GM12878 (cell line): ENCODE data around the gene PLRG1. TPM values are rescaled to one million over a fixed set of nuclear protein-coding genes. Genes with fewer than 3 reads are reported as not detected.

Experiments
- ATAC-seq: fragments of 200-7000 bp; cut with Tn5 transposase; 3 replicates; pipeline ENCODE4 v1.9.1; 2020; ENCODE audit warnings: mild to moderate bottlenecking, moderate library complexity
- BruUV-seq: library from RNA; stranded (reverse); fragments of 400-500 nt; replicated peaks from 2 replicates; lab custom pipeline; 2021; lab: Mats Ljungman, UMichigan
- CTCF ChIA-PET: fragments of 300-600 bp; sonication (Branson Sonifier 250); formaldehyde crosslinking; extraction: SDS; loops from one replicate; lab custom pipeline; 2021; ENCODE audit warnings: inconsistent platforms; lab: Yijun Ruan, JAX
- POLR2A ChIA-PET: fragments of 350-600 bp; formaldehyde crosslinking; extraction: SDS; loops from one replicate; lab custom pipeline; 2021; ENCODE audit warnings: inconsistent platforms; lab: Charles Lee
- RAD21 ChIA-PET: fragments of 300-600 bp; sonication (Branson Sonifier 250); formaldehyde crosslinking; loops from one replicate; lab custom pipeline; 2023; ENCODE audit warnings: antibody characterized with exemption; ENCODE audit not compliant: unreplicated experiment; lab: Charles Lee
- SMC1A ChIA-PET: fragments of 300-600 bp; sonication (Branson Sonifier 250); formaldehyde crosslinking; loops from one replicate; lab custom pipeline; 2023; ENCODE audit not compliant: unreplicated experiment, uncharacterized antibody; lab: Charles Lee
- DNase-seq: peaks from one replicate; pipeline ENCODE4 v3.0.0-alpha.2; 2011; ENCODE audit warnings: low read depth, low spot score
- FAIRE-seq: peaks from 3 replicates; lab custom pipeline; 2011; peaks lifted over from hg19 to GRCh38; lab: Jason Lieb, UNC
- H2AFZ ChIP-seq: 2 replicates; pipeline ENCODE4 v1.6.0; 2011; ENCODE audit warnings: low read depth, low read length, control low read depth; ENCODE audit not compliant: control insufficient read depth
- H3K27ac ChIP-seq: 2 replicates; pipeline ENCODE4 v1.5.1; 2011; ENCODE audit warnings: control low read depth; ENCODE audit not compliant: control insufficient read depth, insufficient read depth
- H3K27me3 ChIP-seq, 2 experiments: replicated peaks in 1 of 2; 2 replicates each; pipeline versions ENCODE4 v1.6.0 to v1.6.1; 2011; ENCODE audit warnings: low read length in 1 of 2; ENCODE audit not compliant: control insufficient read depth in 2 of 2, insufficient read depth in 2 of 2
- H3K36me3 ChIP-seq, 2 experiments: 2 replicates each; pipeline ENCODE4 v1.5.1; 2011; ENCODE audit warnings: low read length in 1 of 2; ENCODE audit not compliant: control insufficient read depth in 2 of 2, insufficient read depth in 2 of 2
- H3K4me1 ChIP-seq: 2 replicates; pipeline ENCODE4 v1.6.1; 2011; ENCODE audit warnings: mild to moderate bottlenecking, low read length, moderate library complexity, mixed read lengths; ENCODE audit not compliant: control insufficient read depth, insufficient read depth
- H3K4me2 ChIP-seq: 2 replicates; pipeline ENCODE4 v1.6.0; 2011; ENCODE audit warnings: control low read depth; ENCODE audit not compliant: control insufficient read depth, insufficient read depth
- H3K4me3 ChIP-seq: fragments of 200-600 bp; sonication (generic); 2 replicates; pipeline ENCODE4 v1.5.1; 2016
- H3K79me2 ChIP-seq: 2 replicates; pipeline ENCODE4 v1.6.0; 2011; ENCODE audit warnings: low read length; ENCODE audit not compliant: control insufficient read depth, insufficient read depth
- H3K9ac ChIP-seq: 2 replicates; pipeline ENCODE4 v1.8.0; 2011; ENCODE audit warnings: low read length, control low read depth, mixed read lengths; ENCODE audit not compliant: control insufficient read depth, insufficient read depth
- H3K9me3 ChIP-seq: replicated peaks from 3 replicates; pipeline ENCODE4 v1.5.1; 2011; ENCODE audit warnings: mild to moderate bottlenecking, low read length; ENCODE audit not compliant: control insufficient read depth, insufficient read depth
- H4K20me1 ChIP-seq: 2 replicates; pipeline ENCODE4 v1.6.0; 2011; ENCODE audit not compliant: control insufficient read depth, insufficient read depth
- ATF7 ChIP-seq: fragments of 450-650 bp; IDR thresholded peaks from 2 replicates; pipeline ENCODE4 v1.6.1; 2016; ENCODE audit warnings: low read depth, mild to moderate bottlenecking
- BCL11A ChIP-seq: IDR thresholded peaks from 2 replicates; pipeline ENCODE4 v1.6.1; 2011; ENCODE audit warnings: low read depth, low read length
- CBX3 ChIP-seq: fragments of 200-600 bp; sonication (generic); IDR thresholded peaks from 2 replicates; pipeline ENCODE4 v1.6.1; 2016; ENCODE audit warnings: low read depth, borderline replicate concordance
- EP300 ChIP-seq, 2 experiments: fragments of 150-350 bp in 1 of 2; IDR thresholded peaks; 2 replicates each; pipeline ENCODE4 v1.6.1; 2011 to 2012; ENCODE audit warnings: low read depth in 2 of 2, low read length in 2 of 2, borderline replicate concordance in 1 of 2, improper control_type of control experiment in 1 of 2, inconsistent platforms in 1 of 2; ENCODE audit not compliant: control insufficient read depth in 1 of 2
- GABPA ChIP-seq: IDR thresholded peaks from 2 replicates; pipeline ENCODE4 v1.6.1; 2014; ENCODE audit warnings: antibody characterized with exemption, low read depth, mild to moderate bottlenecking, inconsistent platforms
- HDAC6 ChIP-seq: fragments of 200-600 bp; sonication (generic); IDR thresholded peaks from one replicate; pipeline ENCODE4 v1.8.0; 2017; ENCODE audit warnings: antibody characterized with exemption; ENCODE audit not compliant: unreplicated experiment
- IKZF1 ChIP-seq: fragments of 450-650 bp; conservative IDR thresholded peaks from 2 replicates; pipeline ENCODE4 v1.6.1; 2017; ENCODE audit warnings: antibody characterized with exemption, mild to moderate bottlenecking
- IKZF2 ChIP-seq, 2 experiments: fragments of 450-650 bp; IDR thresholded peaks; 2 replicates each; pipeline ENCODE4 v1.6.1; 2017; ENCODE audit warnings: mild to moderate bottlenecking in 2 of 2, moderate library complexity in 2 of 2
- KDM1A ChIP-seq: fragments of 200-600 bp; sonication (generic); IDR thresholded peaks from 2 replicates; pipeline ENCODE4 v1.6.1; 2016; ENCODE audit warnings: borderline replicate concordance
- MTA2 ChIP-seq: fragments of 450-650 bp; IDR thresholded peaks from 2 replicates; pipeline ENCODE4 v1.6.1; 2016; ENCODE audit warnings: low read depth, mild to moderate bottlenecking, moderate library complexity
- MYB ChIP-seq: fragments of 150-350 bp; IDR thresholded peaks from 2 replicates; pipeline ENCODE4 v1.6.1; 2014; ENCODE audit warnings: mild to moderate bottlenecking, low read depth, low read length, borderline replicate concordance
- PAX8 ChIP-seq: fragments of 450-650 bp; IDR thresholded peaks from 2 replicates; pipeline ENCODE4 v1.6.1; 2017; ENCODE audit warnings: mild to moderate bottlenecking, moderate library complexity
- POU2F2 ChIP-seq: IDR thresholded peaks from 3 replicates; pipeline ENCODE4 v1.6.1; 2011; ENCODE audit warnings: low read depth, mild to moderate bottlenecking, low read length, borderline replicate concordance
- RAD21 ChIP-seq: IDR thresholded peaks from 2 replicates; pipeline ENCODE4 v1.6.1; 2011; ENCODE audit warnings: mild to moderate bottlenecking, low read depth, low read length, moderate library complexity; ENCODE audit not compliant: insufficient read depth
- RAD51 ChIP-seq: fragments of 450-650 bp; IDR thresholded peaks from 2 replicates; pipeline ENCODE4 v1.6.1; 2016; ENCODE audit warnings: moderate library complexity, mild to moderate bottlenecking, inconsistent platforms
- SIX5 ChIP-seq: IDR thresholded peaks from 2 replicates; pipeline ENCODE4 v1.6.1; 2011; ENCODE audit warnings: mild to moderate bottlenecking, low read depth, low read length, moderate library complexity; ENCODE audit not compliant: severe bottlenecking
- YBX1 ChIP-seq: fragments of 450-650 bp; IDR thresholded peaks from 2 replicates; pipeline ENCODE4 v1.6.1; 2016; ENCODE audit warnings: antibody characterized with exemption
- ZBTB33 ChIP-seq: fragments of 450-650 bp; IDR thresholded peaks from 2 replicates; pipeline ENCODE4 v1.6.1; 2017; ENCODE audit warnings: mild to moderate bottlenecking
- ZNF217 ChIP-seq: fragments of 450-650 bp; IDR thresholded peaks from 2 replicates; pipeline ENCODE4 v1.6.1; 2017; ENCODE audit warnings: antibody characterized with exemption, mild to moderate bottlenecking
- WGBS: methylation state at CpG from one replicate; pipeline ENCODE4 v1.1.6; 2016; ENCODE audit warnings: low lambda C conversion rate; ENCODE audit not compliant: insufficient replicate concordance, insufficient coverage; ENCODE audit errors: missing lambda C conversion rate; 5-methylcytosine and 5-hydroxymethylcytosine counted together
- in situ Hi-C: fragments of 300-500 bp; cut with MboI; formaldehyde crosslinking; loops from 9 replicates; pipeline ENCODE4 v1.14.3; 2018; ENCODE audit warnings: mixed read lengths
- intact Hi-C: fragments of 100-400 bp; cut with micrococcal nuclease; formaldehyde crosslinking; loops from one replicate; pipeline ENCODE4 v1.14.2; 2022; ENCODE audit not compliant: unreplicated experiment
- polyA plus RNA-seq, 11 experiments: library from polyadenylated mRNA; depleted of rRNA in 4 of 11; unstranded in 6 of 11; stranded (reverse) in 5 of 11; fragments of >200 nt; fragmentation: Nextera tagmentation in 4 of 11; fragmentation: Illumina TruSeq in 1 of 11; extraction: Ambion mirVana in 4 of 11; extraction: Trizol in 1 of 11; gene quantifications; 1 replicate in 1 of 11; 2 replicates in 10 of 11; pipeline versions ENCODE4 v1.2.1 to v1.2.3, GENCODE V29; 2011 to 2016; ENCODE audit warnings: inconsistent platforms in 2 of 11, missing spikeins in 2 of 11, low read depth in 1 of 11
- total RNA-seq, 4 experiments: library from RNA; depleted of rRNA in 3 of 4; stranded (reverse); fragments of >200 nt in 3 of 4; fragmentation: Illumina TruSeq in 1 of 4; extraction: Trizol in 1 of 4; gene quantifications; 2 replicates each; pipeline versions ENCODE4 v1.2.1 to v1.2.3, GENCODE V29; 2013 to 2021

The PLRG1 gene
- total and polyA plus RNA-seq, 10 of the 15 experiments (the other 5 are each of a cell fraction or from before 2014, with no cell fraction given), result 54.7 to 182 (median 111) TPM

- TF ChIP-seq GABPA (no peak), HDAC6 (no peak), EP300 (IDR thresholded peaks at IDR 0.05; ENCODE audit: borderline replicate concordance in 1 of 2, control insufficient read depth in 1 of 2, low read depth in 2 of 2, low read length in 2 of 2) (no peak), POU2F2 (no peak), MYB (no peak), IKZF1 (no peak)
Measured at GRCh38 chr4:154490234-154490582, 60.0 kb downstream of the PLRG1 start (continued).

- Histone ChIP-seq H3K4me3 (no peak overlapping the region), H3K4me1 (peaks cover 7% of the 10 kb centered on the region; the same call in 1 of the 2 replicates), H4K20me1 (no peaks in the 10 kb centered on the region), H2AFZ (no peak overlapping the region), H3K27ac (no peak overlapping the region), H3K36me3 (no peaks in the 10 kb centered on the region), H3K4me2 (no peak overlapping the region), H3K9ac (no peak overlapping the region), H3K79me2 (no peaks in the 10 kb centered on the region), H3K9me3 (no peaks in the 10 kb centered on the region; the same call in 2 of the 3 replicates), H3K27me3 (peaks cover 6 to 7% of the 10 kb centered on the region in 2 experiments)
- TF ChIP-seq PAX8 (no peak), CBX3 (no peak), KDM1A (no peak), ATF7 (no peak), YBX1 (no peak), RAD51 (no peak), IKZF2 (IDR thresholded peaks at IDR 0.05) (no peak), BCL11A (no peak), RAD21 (no peak), ZBTB33 (no peak), SIX5 (no peak), MTA2 (no peak), ZNF217 (no peak)
- ATAC-seq (no peak), FAIRE-seq (no peak), DNase-seq (no peak)
- ChIA-PET SMC1A (no interaction called here), CTCF (no interaction called here), RAD21 (no interaction called here), POLR2A (no interaction called here)
- in situ Hi-C loops, result no loop called here
- 90% methylated on average over 51 of the region's 56 CpGs for WGBS
- intact Hi-C loops, result no loop called here
- BruUV-seq, result no TSS peak
Measured at GRCh38 chr4:154489558-154490233, 60.5 kb downstream of the PLRG1 start.
